Measurements from ENCODE around the gene ADAMTS14.
"Not testable (repeated sequence)": the region's sequence is repeated elsewhere in the genome, so short reads cannot be mapped to it uniquely, and the experiment has no call there.

The ADAMTS14 gene

GRCh38 chr10:70658582-70659136, 13.6 kb upstream of the ADAMTS14 start:
- DNase-seq = no peak

- no peak for DNase-seq
Observed at GRCh38 chr10:70659306-70659705, 13.0 kb upstream of the ADAMTS14 start.

GRCh38 chr10:70660722-70661121, 11.6 kb upstream of the ADAMTS14 start:
- DNase-seq = no peak

GRCh38 chr10:70661623-70662361, 10.5 kb upstream of the ADAMTS14 start:
- DNase-seq = no peak

DNA sequence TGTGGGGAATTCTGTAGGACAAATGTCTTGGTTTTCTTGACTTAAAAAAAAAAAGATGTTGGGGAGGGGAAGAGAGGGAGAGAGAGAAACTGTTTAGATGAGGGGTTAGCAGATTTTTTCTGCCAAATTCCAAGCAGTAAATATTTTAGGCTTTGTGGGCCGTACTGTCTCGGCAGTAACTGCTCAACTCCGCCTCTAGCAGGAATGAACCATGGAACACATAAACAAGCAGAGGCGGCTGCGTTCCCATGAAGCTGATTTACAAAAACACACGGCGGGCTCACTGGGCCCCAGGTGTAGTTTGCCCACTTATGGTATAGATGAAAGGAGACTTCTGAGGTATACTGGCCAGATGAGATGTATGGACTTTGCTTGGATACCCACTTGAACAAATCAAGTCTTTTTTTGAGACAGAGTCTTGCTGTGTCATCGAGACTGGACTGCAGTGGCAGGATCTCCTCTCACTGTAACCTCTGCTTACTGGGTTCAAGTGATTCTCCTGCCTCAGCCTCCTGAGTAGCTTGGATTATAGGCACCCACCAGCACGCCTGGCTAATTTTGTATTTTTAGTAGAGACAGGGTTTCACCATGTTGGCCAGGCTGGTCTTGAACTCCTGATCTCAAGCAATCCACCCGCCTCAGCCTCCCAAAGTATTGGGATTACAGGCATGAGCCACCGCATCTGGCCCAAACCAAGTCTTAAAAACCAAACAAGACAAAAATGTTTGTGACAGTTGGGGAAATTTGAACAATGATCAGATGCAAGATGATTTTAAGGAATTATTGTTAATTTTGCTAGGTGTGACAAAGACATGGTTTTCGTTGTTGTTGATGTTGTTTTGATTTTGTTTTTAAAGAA, 9.7 kb upstream of the ADAMTS14 start:
- DNase-seq = no peak

DNA sequence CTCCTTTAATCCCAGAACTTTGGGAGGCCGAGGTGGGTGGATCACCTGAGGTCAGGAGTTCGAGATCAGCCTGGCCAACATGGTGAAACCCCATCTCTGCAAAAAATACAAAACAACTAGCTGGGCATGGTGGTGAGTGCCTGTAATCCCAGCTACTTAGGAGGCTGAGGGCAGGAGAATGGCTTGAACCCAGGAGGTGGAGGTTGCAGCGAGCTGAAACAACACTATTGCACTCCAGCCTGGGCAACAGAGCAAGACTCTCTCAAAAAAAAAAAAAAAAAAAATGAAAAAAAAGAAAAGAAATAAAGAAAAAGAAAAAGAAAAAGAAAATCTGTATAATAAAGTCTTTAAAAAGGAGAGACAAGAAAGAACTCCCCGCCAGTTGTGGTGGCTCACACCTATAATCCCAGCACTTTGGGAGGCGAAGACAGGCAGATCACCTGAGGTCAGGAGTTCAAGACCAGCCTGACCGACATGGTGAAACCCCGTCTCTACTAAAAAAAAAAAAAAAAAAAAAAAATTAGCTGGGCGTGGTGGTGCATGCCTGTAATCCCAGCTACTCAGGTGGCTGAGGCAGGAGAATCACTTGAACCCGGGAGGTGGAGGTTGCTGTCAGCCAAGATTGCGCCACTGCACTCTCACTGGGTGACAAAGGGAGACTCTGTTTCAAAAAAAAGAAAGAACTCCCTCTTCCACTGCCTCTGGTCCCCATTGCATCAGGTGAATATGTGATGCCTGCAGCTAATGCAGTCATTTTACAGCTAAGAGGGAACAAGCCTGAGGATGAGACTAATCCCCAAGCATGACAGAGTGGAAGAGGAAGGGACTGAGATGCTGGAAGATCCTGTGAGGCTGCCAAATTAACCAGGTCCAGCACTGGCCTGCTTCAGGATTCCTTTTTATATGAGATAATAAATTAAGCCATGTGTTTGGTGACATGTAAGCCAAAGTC, 8.6 kb upstream of the ADAMTS14 start:
- not testable (repeated sequence) for DNase-seq

GRCh38 chr10:70664702-70665195, 7.6 kb upstream of the ADAMTS14 start:
- no peak for DNase-seq

DNA sequence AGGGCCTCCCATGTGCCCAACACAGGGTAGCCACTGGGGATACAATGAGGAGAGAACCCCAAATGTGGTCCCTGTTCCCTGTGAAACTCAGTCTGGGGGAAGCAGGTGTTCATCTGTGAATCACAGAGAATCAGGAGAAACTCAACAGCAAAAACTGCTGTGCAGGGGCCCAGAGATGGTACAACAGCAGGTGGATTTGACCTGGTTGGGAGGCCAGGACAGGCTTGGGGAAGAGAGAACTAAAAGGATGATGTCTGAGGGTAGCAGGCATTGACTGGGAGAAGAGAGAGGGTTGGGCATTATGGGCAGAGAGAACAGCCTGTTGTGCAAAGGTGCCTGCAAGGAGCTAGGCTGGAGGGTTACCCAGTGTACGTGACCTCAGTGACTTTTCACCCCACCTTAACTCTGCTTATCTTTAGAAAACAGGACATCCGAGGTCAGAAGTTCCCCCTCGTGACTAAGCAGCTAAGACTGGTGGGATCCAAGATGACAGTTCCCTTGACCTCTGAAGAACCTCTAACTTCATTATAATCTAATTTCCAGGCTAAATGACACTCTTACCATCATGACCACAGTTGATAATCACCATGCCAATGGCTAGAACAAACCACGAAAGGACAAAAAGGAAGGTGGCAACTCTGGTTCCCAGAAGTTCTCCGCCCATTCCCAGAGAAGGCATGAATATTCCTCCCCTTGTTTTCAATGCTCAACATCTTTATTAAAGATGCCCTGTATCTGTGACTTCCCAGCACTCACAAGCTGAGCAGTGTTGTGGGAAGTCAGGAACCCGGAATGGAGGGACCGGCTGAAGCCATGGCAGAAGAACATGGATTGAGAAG, 5.1 kb upstream of the ADAMTS14 start:
- no peak for DNase-seq

GRCh38 chr10:70667818-70668217, 4.5 kb upstream of the ADAMTS14 start:
- not testable (repeated sequence) for DNase-seq

GRCh38 chr10:70668454-70668970, 3.8 kb upstream of the ADAMTS14 start:
- DNase-seq = no peak

GRCh38 chr10:70669015-70669414, 3.3 kb upstream of the ADAMTS14 start:
- DNase-seq = no peak

DNA sequence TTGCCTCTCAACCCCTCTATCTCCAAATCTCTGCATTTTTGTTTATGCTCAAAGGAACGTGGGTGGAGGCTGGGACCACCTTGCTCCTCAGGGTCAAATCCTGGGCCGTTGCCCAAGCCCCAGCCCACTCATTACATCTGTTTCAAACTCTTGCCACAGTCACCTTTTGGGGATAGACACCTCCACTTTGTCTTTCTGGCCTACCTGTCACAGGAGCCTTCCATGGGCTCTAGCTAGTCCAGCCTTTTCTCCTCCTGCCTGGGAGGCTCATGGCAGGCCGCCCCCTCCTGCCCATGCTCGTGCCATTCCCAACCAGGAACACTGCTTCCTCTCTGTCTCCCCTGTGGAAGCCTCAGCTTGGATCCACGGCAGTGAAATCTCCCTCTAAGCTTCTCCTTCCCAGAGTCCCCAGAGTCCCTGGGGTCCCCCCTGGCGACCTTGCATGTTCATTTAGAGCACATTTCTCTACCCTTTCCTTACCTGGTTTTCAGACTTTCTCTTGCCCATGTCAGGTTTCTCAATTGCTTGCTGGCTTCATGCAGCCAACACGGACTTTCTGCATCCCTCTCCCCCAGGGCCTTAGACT, 2.5 kb upstream of the ADAMTS14 start:
- DNase-seq = no peak

DNA sequence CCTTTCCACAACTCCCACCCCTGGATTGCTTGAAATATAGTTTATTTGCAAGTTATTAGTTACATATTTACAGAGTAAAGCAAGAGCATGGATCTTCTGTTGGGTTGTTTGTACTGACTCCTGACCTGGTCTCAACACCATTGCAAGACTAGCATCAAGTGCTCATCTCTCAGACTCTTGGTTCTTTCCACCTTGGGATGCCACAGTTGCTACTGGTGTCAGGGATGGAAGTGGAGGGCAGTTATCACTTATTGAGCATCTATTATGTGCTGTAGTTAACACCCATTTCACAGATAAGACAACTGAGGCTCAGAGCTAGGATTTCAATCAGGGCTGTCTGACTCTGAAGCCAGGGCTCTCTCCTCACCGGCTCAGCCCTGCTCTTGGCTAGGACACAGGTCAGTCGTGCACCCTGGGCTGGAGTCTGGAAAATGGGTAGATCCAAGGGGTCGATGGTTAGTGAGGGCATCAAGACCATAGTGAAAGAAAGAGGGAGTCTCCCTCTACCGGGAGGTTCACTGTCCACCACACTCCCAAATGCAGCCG, 614 bp upstream of the ADAMTS14 start:
- DNase-seq = no peak

GRCh38 chr10:70673043-70673928, 980 bp downstream of the ADAMTS14 start:
- no peak for DNase-seq

DNA sequence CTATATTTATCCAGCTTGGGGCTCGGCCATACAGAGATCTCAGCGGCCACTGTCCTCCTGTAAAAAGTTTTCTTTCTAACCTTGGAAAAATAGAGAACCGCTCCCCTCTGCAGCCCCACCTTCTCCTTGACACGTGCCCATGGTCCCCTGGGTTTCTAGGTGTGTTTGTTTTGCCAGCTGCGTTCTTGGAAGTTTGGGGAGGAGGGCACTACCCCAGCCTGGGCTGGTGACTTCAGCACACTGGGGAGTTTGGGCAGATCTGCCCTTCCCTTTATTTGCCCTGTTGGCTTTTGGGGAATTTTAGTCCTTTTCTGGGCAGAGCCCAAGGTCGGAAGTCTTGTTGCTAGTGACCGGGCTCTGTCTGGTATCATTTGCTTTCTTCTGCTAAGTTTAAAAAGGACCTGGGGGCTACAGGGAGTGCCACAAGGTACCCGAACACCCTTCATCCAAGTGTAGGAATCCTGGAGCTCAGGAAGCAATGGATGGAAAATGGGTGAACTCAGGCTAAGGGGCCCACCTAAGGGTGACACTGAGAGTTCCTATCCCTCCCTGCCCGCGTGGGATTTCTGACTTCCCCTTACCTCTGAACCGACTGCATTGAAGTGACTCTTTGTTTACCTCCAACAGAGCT, 1.7 kb downstream of the ADAMTS14 start:
- DNase-seq = no peak

DNA sequence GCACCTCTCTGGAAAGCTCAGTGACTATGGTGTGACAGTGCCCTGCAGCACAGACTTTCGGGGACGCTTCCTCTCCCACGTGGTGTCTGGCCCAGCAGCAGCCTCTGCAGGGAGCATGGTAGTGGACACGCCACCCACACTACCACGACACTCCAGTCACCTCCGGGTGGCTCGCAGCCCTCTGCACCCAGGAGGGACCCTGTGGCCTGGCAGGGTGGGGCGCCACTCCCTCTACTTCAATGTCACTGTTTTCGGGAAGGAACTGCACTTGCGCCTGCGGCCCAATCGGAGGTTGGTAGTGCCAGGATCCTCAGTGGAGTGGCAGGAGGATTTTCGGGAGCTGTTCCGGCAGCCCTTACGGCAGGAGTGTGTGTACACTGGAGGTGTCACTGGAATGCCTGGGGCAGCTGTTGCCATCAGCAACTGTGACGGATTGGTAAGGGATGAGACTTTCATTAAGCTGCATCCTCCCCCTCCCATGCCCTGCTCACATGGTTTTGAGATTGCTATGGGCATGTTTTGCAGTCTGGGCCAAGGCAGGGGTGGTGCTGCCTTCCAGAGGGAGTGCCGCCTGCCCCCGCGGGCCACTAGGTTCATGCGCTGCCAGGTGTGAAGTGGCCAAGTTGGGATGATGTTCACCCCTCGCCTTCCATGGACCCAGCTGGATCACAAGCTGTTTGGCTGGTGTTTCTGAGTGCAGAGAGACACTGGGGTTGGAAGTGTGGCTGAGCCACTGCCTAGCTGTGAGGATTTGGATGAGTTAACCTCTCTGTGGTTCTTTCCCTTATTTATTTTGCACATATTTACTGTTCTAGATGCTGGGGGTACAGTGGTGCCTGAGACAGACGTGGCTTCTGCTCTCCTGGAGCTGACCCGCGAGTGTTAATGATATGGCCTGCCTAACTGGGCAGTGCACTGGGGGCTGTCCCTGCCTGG, 2.5 kb downstream of the ADAMTS14 start:
- DNase-seq = no peak

- DNase-seq = no peak
Observed at GRCh38 chr10:70675496-70676161, 3.3 kb downstream of the ADAMTS14 start.

Data from effector CD8-positive, alpha-beta T cell (primary cell).